Breast epithelium (tissue), 4 donors: ENCODE results near the gene ACACB. TPM values are rescaled to one million over a fixed set of nuclear protein-coding genes. Genes with fewer than 3 reads are reported as not detected.

Experiments
- DNase-seq, 2 donors: peaks; one replicate each; pipeline ENCODE4 v3.0.0-alpha.2; 2019; ENCODE audit warnings: low spot score in 2 of 2
- H3K27ac ChIP-seq, 2 donors: fragments of 200-600 bp; sonication (generic) in 1 of 2; one replicate each; pipeline ENCODE4 v1.5.1; 2016 to 2019; ENCODE audit warnings: mild to moderate bottlenecking in 1 of 2
- H3K27me3 ChIP-seq, 2 donors: fragments of 200-600 bp; sonication (generic) in 1 of 2; one replicate each; pipeline versions ENCODE4 v1.5.1 to v1.6.0; 2017 to 2019; ENCODE audit warnings: control low read depth in 1 of 2, mild to moderate bottlenecking in 1 of 2
- H3K36me3 ChIP-seq: fragments of 200-600 bp; one replicate; pipeline ENCODE4 v1.5.1; 2019
- H3K4me1 ChIP-seq, 2 donors: fragments of 200-600 bp; sonication (generic); one replicate each; pipeline ENCODE4 v1.5.1; 2016 to 2019; ENCODE audit warnings: control low read depth in 1 of 2
- H3K4me3 ChIP-seq, 3 donors: fragments of 200-600 bp; sonication (generic); 1 replicate in 2 of 3; 2 replicates in 1 of 3; pipeline ENCODE4 v1.5.1; 2016 to 2019; ENCODE audit warnings: mild to moderate bottlenecking in 3 of 3, moderate library complexity in 2 of 3
- H3K9me3 ChIP-seq, 2 donors: fragments of 200-600 bp; sonication (generic) in 1 of 2; one replicate each; pipeline ENCODE4 v1.5.1; 2016 to 2019; ENCODE audit warnings: control low read depth in 1 of 2
- POLR2A ChIP-seq: fragments of 450-650 bp; IDR thresholded peaks from one replicate; pipeline ENCODE4 v1.6.1; 2016; ENCODE audit warnings: antibody characterized with exemption, mild to moderate bottlenecking, moderate library complexity
- POLR2AphosphoS5 ChIP-seq, 3 donors: sonication (generic); formaldehyde crosslinking; IDR thresholded peaks; one replicate each; pipeline ENCODE4 v1.6.1; 2017; ENCODE audit warnings: antibody characterized with exemption in 3 of 3
- intact Hi-C: fragments of 100-400 bp; cut with DNase I; formaldehyde crosslinking; loops from one replicate; pipeline ENCODE4 v1.15.1; 2023; ENCODE audit warnings: low total_unique reads
- total RNA-seq, 3 donors: library from RNA; depleted of rRNA; stranded (reverse); fragments of >200 nt; gene quantifications; one replicate each; pipeline ENCODE4 v1.1.0, GENCODE V29; 2016
- TF ChIP-seq, protein P1 (sequence below), 3 donors: fragments of 450-650 bp; IDR thresholded peaks; one replicate each; pipeline ENCODE4 v1.5.1; 2016 to 2017; ENCODE audit warnings: antibody characterized with exemption in 3 of 3, mild to moderate bottlenecking in 3 of 3, moderate library complexity in 3 of 3

ACACB gene
- total RNA-seq, 3 donors from 2014 or later: 223 to 957 (median 301) TPM

- TF ChIP-seq POLR2AphosphoS5 (IDR thresholded peaks at IDR 0.05): no peak
- TF ChIP-seq, protein P1, sequence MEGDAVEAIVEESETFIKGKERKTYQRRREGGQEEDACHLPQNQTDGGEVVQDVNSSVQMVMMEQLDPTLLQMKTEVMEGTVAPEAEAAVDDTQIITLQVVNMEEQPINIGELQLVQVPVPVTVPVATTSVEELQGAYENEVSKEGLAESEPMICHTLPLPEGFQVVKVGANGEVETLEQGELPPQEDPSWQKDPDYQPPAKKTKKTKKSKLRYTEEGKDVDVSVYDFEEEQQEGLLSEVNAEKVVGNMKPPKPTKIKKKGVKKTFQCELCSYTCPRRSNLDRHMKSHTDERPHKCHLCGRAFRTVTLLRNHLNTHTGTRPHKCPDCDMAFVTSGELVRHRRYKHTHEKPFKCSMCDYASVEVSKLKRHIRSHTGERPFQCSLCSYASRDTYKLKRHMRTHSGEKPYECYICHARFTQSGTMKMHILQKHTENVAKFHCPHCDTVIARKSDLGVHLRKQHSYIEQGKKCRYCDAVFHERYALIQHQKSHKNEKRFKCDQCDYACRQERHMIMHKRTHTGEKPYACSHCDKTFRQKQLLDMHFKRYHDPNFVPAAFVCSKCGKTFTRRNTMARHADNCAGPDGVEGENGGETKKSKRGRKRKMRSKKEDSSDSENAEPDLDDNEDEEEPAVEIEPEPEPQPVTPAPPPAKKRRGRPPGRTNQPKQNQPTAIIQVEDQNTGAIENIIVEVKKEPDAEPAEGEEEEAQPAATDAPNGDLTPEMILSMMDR (IDR thresholded peaks at IDR 0.05): no peak
- TF ChIP-seq POLR2A: no peak
These were observed 145.6 kb downstream of the ACACB start for GRCh38 chr12:109261939-109262338.

DNA sequence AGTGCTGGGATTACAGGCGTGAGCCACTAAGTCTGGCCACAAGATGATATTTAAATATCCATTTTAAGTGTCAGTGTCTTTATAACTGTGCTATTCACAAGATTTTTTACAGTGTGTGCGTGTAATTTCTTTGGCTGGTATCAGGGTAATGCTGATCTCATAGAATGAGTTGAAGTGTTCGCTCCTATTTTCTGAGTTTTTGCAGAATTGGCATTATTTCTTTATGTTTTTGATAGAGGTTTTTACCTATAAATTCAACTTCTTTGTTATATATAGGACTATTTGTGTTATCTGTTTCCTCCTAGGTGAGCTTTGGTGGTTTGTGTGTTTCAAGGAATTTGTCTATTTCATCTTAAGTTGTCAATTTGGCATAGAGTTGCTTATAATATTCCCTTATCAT, 147.1 kb downstream of the ACACB start:
- H3K27me3 ChIP-seq: no peaks in the 10 kb centered on the region
- H3K9me3 ChIP-seq: peaks cover 0 to 6% of the 10 kb centered on the region in 2 donors
- no peak overlapping the region for H3K4me3 ChIP-seq
- intact Hi-C loops: no loop called here
- TF ChIP-seq, protein P1 (IDR thresholded peaks at IDR 0.05): no peak
- TF ChIP-seq POLR2AphosphoS5 (IDR thresholded peaks at IDR 0.05) (no peak), POLR2A (no peak)
- H3K27ac ChIP-seq: no peak overlapping the region
- DNase-seq: no peak
- H3K36me3 ChIP-seq: peaks cover 23% of the 10 kb centered on the region
- no peaks in the 10 kb centered on the region for H3K4me1 ChIP-seq

More at GRCh38 chr12:109261939-109262338, 145.6 kb downstream of the ACACB start:
- intact Hi-C loops: no loop called here
- Histone ChIP-seq H3K4me3 (no peak overlapping the region), H3K9me3 (peaks cover 0 to 6% of the 10 kb centered on the region in 2 donors), H3K4me1 (no peaks in the 10 kb centered on the region), H3K27ac (no peak overlapping the region), H3K27me3 (no peaks in the 10 kb centered on the region), H3K36me3 (peaks cover 18% of the 10 kb centered on the region)
- DNase-seq: no peak

DNA sequence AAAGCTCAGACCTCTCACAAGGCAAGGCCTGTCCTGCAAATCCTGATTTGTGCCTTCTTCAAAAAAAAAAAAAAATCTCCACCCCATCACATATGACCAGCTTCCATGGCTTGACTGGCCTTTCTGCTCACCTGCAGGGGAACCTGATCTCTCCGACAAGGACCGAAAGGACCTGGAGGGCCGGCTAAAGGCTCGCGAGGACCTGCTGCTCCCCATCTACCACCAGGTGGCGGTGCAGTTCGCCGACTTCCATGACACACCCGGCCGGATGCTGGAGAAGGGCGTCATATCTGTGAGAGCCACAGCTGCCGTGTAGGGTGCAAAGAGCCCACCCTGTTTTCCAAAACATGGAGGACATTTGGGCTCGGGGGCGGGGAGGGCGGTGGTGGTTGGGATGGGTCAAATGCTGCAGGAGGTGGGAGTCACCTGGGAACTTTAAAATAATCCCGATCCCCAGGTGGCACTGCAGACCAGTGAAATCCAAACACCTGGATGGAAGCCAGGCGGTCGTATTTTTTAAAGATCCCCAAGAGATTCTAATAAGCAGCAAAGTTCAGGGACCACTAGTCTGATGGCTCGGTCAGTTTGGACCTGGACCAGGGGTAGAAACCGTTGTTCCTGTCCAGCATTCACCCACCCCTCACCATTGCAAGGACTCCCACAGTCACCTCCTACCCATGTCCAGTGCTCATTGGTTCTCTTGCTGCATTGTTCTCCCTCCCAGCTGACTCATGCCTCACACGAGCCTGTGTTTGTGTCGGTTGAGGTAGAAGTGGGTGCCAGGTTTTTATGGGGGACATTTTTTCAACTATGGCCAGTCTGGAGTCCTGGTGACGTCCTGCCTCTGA, 147.9 kb downstream of the ACACB start:
- H3K36me3 ChIP-seq: peaks cover 23% of the 10 kb centered on the region
- H3K27me3 ChIP-seq: no peaks in the 10 kb centered on the region
- H3K27ac ChIP-seq: no peak overlapping the region
- peaks cover 0 to 6% of the 10 kb centered on the region in 2 donors for H3K9me3 ChIP-seq
- no peaks in the 10 kb centered on the region for H3K4me1 ChIP-seq
- intact Hi-C loops: no loop called here
- TF ChIP-seq, protein P1 (IDR thresholded peaks at IDR 0.05): peak in 2 of 3 donors; percentile 45
- TF ChIP-seq POLR2A: no peak
- no peak for TF ChIP-seq POLR2AphosphoS5 (IDR thresholded peaks at IDR 0.05)
- no peak overlapping the region for H3K4me3 ChIP-seq
- peak in 1 of 2 donors; percentile 68 for DNase-seq

DNA sequence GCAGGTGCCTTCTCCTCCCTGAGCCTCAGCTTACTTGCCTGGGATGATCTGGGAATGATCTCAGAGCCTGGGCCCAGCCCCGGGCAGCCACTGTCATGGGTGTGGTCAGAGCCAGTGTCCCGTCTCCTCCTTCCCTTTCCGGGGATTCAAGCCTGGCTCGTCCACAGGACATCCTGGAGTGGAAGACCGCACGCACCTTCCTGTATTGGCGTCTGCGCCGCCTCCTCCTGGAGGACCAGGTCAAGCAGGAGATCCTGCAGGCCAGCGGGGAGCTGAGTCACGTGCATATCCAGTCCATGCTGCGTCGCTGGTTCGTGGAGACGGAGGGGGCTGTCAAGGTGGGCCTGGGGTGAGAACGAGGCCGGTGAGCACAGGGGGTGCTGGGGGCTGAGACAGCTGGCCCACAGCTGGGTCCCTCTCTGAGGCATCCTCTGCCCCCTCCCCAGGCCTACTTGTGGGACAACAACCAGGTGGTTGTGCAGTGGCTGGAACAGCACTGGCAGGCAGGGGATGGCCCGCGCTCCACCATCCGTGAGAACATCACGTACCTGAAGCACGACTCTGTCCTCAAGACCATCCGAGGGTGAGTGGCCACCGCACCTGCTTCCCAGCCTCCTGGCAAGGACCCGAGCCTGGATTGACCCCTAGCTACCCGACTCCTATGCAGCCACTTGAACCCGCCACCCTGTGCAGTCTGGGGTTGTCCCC, 148.7 kb downstream of the ACACB start:
- intact Hi-C loops: no loop called here
- H3K36me3 ChIP-seq: peaks cover 19% of the 10 kb centered on the region

More for the DNA sequence above, 148.7 kb downstream of the ACACB start:
- Histone ChIP-seq H3K9me3 (peaks cover 0 to 8% of the 10 kb centered on the region in 2 donors), H3K27ac (no peak overlapping the region), H3K4me1 (no peaks in the 10 kb centered on the region), H3K27me3 (no peaks in the 10 kb centered on the region), H3K4me3 (no peak overlapping the region)
- DNase-seq: no peak
- TF ChIP-seq POLR2A (no peak), POLR2AphosphoS5 (IDR thresholded peaks at IDR 0.05) (no peak)
- TF ChIP-seq, protein P1 (IDR thresholded peaks at IDR 0.05): no peak
